Mesendoderm (in vitro differentiated cells): Measurements from ENCODE around the gene TAS2R60.

Source experiments
- DNase-seq: peaks from one replicate; pipeline ENCODE4 v3.0.0; 2013
- H2AK5ac ChIP-seq: 2 replicates; pipeline ENCODE4 v1.6.1; 2013; ENCODE audit warnings: low read length, inconsistent platforms
- H2BK120ac ChIP-seq: 2 replicates; pipeline ENCODE4 v1.6.1; 2013; ENCODE audit warnings: low read depth, mild to moderate bottlenecking, low read length, moderate library complexity, mixed read lengths
- H2BK15ac ChIP-seq: replicated peaks from 2 replicates; pipeline ENCODE4 v1.6.1; 2013; ENCODE audit warnings: low read depth, mild to moderate bottlenecking, moderate library complexity
- H2BK5ac ChIP-seq: 2 replicates; pipeline ENCODE4 v1.6.1; 2013; ENCODE audit warnings: low read length, inconsistent platforms
- H3K18ac ChIP-seq: 2 replicates; pipeline ENCODE4 v1.6.1; 2013; ENCODE audit warnings: mild to moderate bottlenecking, low read length, mixed read lengths
- H3K23ac ChIP-seq: one replicate; pipeline ENCODE4 v1.6.1; 2013; ENCODE audit warnings: low read length
- H3K27ac ChIP-seq: 2 replicates; pipeline ENCODE4 v1.5.1; 2013; ENCODE audit warnings: low read depth, mild to moderate bottlenecking, inconsistent platforms, low read length, moderate library complexity
- H3K27me3 ChIP-seq: 2 replicates; pipeline ENCODE4 v1.6.1; 2013; ENCODE audit warnings: low read length, control low read depth, mild to moderate bottlenecking, inconsistent platforms; ENCODE audit not compliant: insufficient read depth, poor library complexity
- H3K36me3 ChIP-seq: 2 replicates; pipeline ENCODE4 v1.6.1; 2013; ENCODE audit warnings: low read length, inconsistent platforms; ENCODE audit not compliant: control insufficient read depth, insufficient read depth
- H3K4ac ChIP-seq: one replicate; pipeline ENCODE4 v1.6.1; 2013; ENCODE audit warnings: low read depth, mild to moderate bottlenecking, low read length, moderate library complexity
- H3K4me1 ChIP-seq: 2 replicates; pipeline ENCODE4 v1.6.1; 2013; ENCODE audit warnings: low read depth, low read length, inconsistent platforms; ENCODE audit not compliant: control insufficient read depth
- H3K4me2 ChIP-seq: 2 replicates; pipeline ENCODE4 v1.6.1; 2013; ENCODE audit warnings: low read length
- H3K4me3 ChIP-seq: 2 replicates; pipeline ENCODE4 v1.5.1; 2013; ENCODE audit warnings: mild to moderate bottlenecking, low read length
- H3K56ac ChIP-seq: one replicate; pipeline ENCODE4 v1.6.1; 2013; ENCODE audit warnings: low read length
- H3K79me1 ChIP-seq: 2 replicates; pipeline ENCODE4 v1.6.1; 2013; ENCODE audit warnings: low read length, inconsistent platforms
- H3K79me2 ChIP-seq: 2 replicates; pipeline ENCODE4 v1.6.1; 2013; ENCODE audit warnings: mild to moderate bottlenecking, low read length; ENCODE audit not compliant: control insufficient read depth, insufficient read depth
- H3K9ac ChIP-seq: 2 replicates; pipeline ENCODE4 v1.6.1; 2013; ENCODE audit warnings: low read length, inconsistent platforms
- H4K5ac ChIP-seq: one replicate; pipeline ENCODE4 v1.6.1; 2013; ENCODE audit warnings: low read length
- H4K8ac ChIP-seq: one replicate; pipeline ENCODE4 v1.6.1; 2013; ENCODE audit warnings: low read depth, mild to moderate bottlenecking, control low read depth, low read length, moderate library complexity
- WGBS: extraction: QIAGEN DNeasy Blood & Tissue Kit; methylation state at CpG from one replicate; pipeline ENCODE4 v1.1.7; 2013; ENCODE audit warnings: low lambda C conversion rate, missing lambda C conversion rate; ENCODE audit not compliant: insufficient coverage; ENCODE audit errors: extremely low coverage; 5-methylcytosine and 5-hydroxymethylcytosine counted together

Gene TAS2R60

GRCh38 chr7:143448429-143448828 is 5.2 kb downstream of the TAS2R60 start:
- Histone ChIP-seq H2AK5ac (no peak overlapping the region), H2BK5ac (no peak overlapping the region), H3K4me1 (peaks cover 4% of the 10 kb centered on the region), H3K36me3 (no peaks in the 10 kb centered on the region), H3K27ac (no peak overlapping the region), H3K4me2 (no peak overlapping the region), H3K4ac (no peak overlapping the region), H3K18ac (no peak overlapping the region), H3K9ac (no peak overlapping the region), H3K56ac (no peak overlapping the region), H4K8ac (no peak overlapping the region), H2BK15ac (no peak overlapping the region), H4K5ac (no peak overlapping the region), H3K79me2 (no peaks in the 10 kb centered on the region), H3K27me3 (no peaks in the 10 kb centered on the region), H3K79me1 (no peaks in the 10 kb centered on the region), H2BK120ac (no peak overlapping the region), H3K23ac (no peak overlapping the region), H3K4me3 (no peak overlapping the region)
- WGBS = no CpG with 5 or more reads among the region's 5 CpGs
- DNase-seq = no peak

GRCh38 chr7:143449793-143450192 is 6.5 kb downstream of the TAS2R60 start:
- WGBS = no CpG with 5 or more reads among the region's 3 CpGs
- H3K56ac ChIP-seq = no peak overlapping the region

GRCh38 chr7:143451122-143451521 is 7.9 kb downstream of the TAS2R60 start:
- H2BK5ac ChIP-seq = no peak overlapping the region
- H3K27ac ChIP-seq = no peak overlapping the region
- no peak overlapping the region for H3K4me3 ChIP-seq
- H3K27me3 ChIP-seq = no peaks in the 10 kb centered on the region
- no peak overlapping the region for H2BK15ac ChIP-seq
- no peak overlapping the region for H3K4me2 ChIP-seq
- H3K56ac ChIP-seq = no peak overlapping the region
- no peaks in the 10 kb centered on the region for H3K36me3 ChIP-seq
- no peak overlapping the region for H3K9ac ChIP-seq
- H4K8ac ChIP-seq = no peak overlapping the region
- H3K4me1 ChIP-seq = no peaks in the 10 kb centered on the region
- no peak overlapping the region for H3K18ac ChIP-seq
- no peak overlapping the region for H2AK5ac ChIP-seq
- H4K5ac ChIP-seq = no peak overlapping the region
- H3K23ac ChIP-seq = no peak overlapping the region
- no peak for DNase-seq
- no peak overlapping the region for H3K4ac ChIP-seq
- H3K79me1 ChIP-seq = no peaks in the 10 kb centered on the region
- no peaks in the 10 kb centered on the region for H3K79me2 ChIP-seq
- no peak overlapping the region for H2BK120ac ChIP-seq

More at GRCh38 chr7:143449793-143450192, 6.5 kb downstream of the TAS2R60 start:
- H3K79me1 ChIP-seq = no peaks in the 10 kb centered on the region
- H3K27me3 ChIP-seq = no peaks in the 10 kb centered on the region
- no peak overlapping the region for H2BK5ac ChIP-seq
- no peak overlapping the region for H3K27ac ChIP-seq
- no peaks in the 10 kb centered on the region for H3K36me3 ChIP-seq
- H3K18ac ChIP-seq = no peak overlapping the region
- no peak overlapping the region for H2BK120ac ChIP-seq
- H2AK5ac ChIP-seq = no peak overlapping the region
- no peak overlapping the region for H2BK15ac ChIP-seq
- H3K23ac ChIP-seq = no peak overlapping the region
- no peak overlapping the region for H3K4ac ChIP-seq
- H3K79me2 ChIP-seq = no peaks in the 10 kb centered on the region
- DNase-seq = no peak
- H3K4me3 ChIP-seq = no peak overlapping the region
- no peak overlapping the region for H3K4me2 ChIP-seq
- no peak overlapping the region for H3K9ac ChIP-seq
- peaks cover 4% of the 10 kb centered on the region for H3K4me1 ChIP-seq
- no peak overlapping the region for H4K5ac ChIP-seq
- H4K8ac ChIP-seq = no peak overlapping the region

GRCh38 chr7:143451746-143452145 is 8.5 kb downstream of the TAS2R60 start:
- WGBS = no CpG with 5 or more reads among the region's 1 CpG
- no peak for DNase-seq

GRCh38 chr7:143452495-143452894 is 9.2 kb downstream of the TAS2R60 start:
- H2BK120ac ChIP-seq = no peak overlapping the region
- no peaks in the 10 kb centered on the region for H3K4me1 ChIP-seq
- no peaks in the 10 kb centered on the region for H3K27me3 ChIP-seq
- H2BK15ac ChIP-seq = no peak overlapping the region
- no peak overlapping the region for H2BK5ac ChIP-seq
- no peak overlapping the region for H3K9ac ChIP-seq
- no peak overlapping the region for H3K4ac ChIP-seq
- H3K56ac ChIP-seq = no peak overlapping the region
- H3K36me3 ChIP-seq = no peaks in the 10 kb centered on the region
- H3K79me2 ChIP-seq = no peaks in the 10 kb centered on the region
- no peak overlapping the region for H4K8ac ChIP-seq
- H3K4me2 ChIP-seq = no peak overlapping the region
- no peak overlapping the region for H3K4me3 ChIP-seq
- no peaks in the 10 kb centered on the region for H3K79me1 ChIP-seq
- no peak for DNase-seq
- H3K23ac ChIP-seq = no peak overlapping the region
- H4K5ac ChIP-seq = no peak overlapping the region
- no CpG with 5 or more reads among the region's 2 CpGs for WGBS
- no peak overlapping the region for H3K18ac ChIP-seq
- no peak overlapping the region for H2AK5ac ChIP-seq
- no peak overlapping the region for H3K27ac ChIP-seq

More at GRCh38 chr7:143451746-143452145, 8.5 kb downstream of the TAS2R60 start:
- Histone ChIP-seq H3K4me1 (no peaks in the 10 kb centered on the region), H3K36me3 (no peaks in the 10 kb centered on the region), H3K56ac (no peak overlapping the region), H4K8ac (no peak overlapping the region), H3K27ac (no peak overlapping the region), H3K4me2 (no peak overlapping the region), H3K27me3 (no peaks in the 10 kb centered on the region), H3K79me2 (no peaks in the 10 kb centered on the region), H3K23ac (no peak overlapping the region), H3K18ac (no peak overlapping the region), H2BK120ac (no peak overlapping the region), H2BK15ac (no peak overlapping the region), H3K9ac (no peak overlapping the region), H3K4me3 (no peak overlapping the region), H3K4ac (no peak overlapping the region), H4K5ac (no peak overlapping the region), H2BK5ac (no peak overlapping the region), H2AK5ac (no peak overlapping the region), H3K79me1 (no peaks in the 10 kb centered on the region)

GRCh38 chr7:143454091-143454680 is 10.9 kb downstream of the TAS2R60 start:
- Histone ChIP-seq H3K79me1 (no peaks in the 10 kb centered on the region), H3K18ac (no peak overlapping the region), H3K4me3 (no peak overlapping the region), H2BK120ac (no peak overlapping the region), H3K79me2 (no peaks in the 10 kb centered on the region), H2BK15ac (no peak overlapping the region), H4K5ac (no peak overlapping the region), H3K4me2 (no peak overlapping the region), H3K23ac (no peak overlapping the region), H3K36me3 (no peaks in the 10 kb centered on the region), H3K9ac (no peak overlapping the region), H3K4me1 (no peaks in the 10 kb centered on the region), H2AK5ac (no peak overlapping the region), H3K4ac (no peak overlapping the region), H2BK5ac (no peak overlapping the region), H3K56ac (no peak overlapping the region), H3K27me3 (no peaks in the 10 kb centered on the region), H4K8ac (no peak overlapping the region), H3K27ac (no peak overlapping the region)
- no CpG with 5 or more reads among the region's 1 CpG for WGBS
- no peak for DNase-seq
